GM06990 (cell line): ENCODE data around the gene PTPRC.

Experiments
- DNase-seq: peaks from one replicate; pipeline ENCODE4 v3.0.0-alpha.2; 2011; ENCODE audit not compliant: insufficient read length; ENCODE audit errors: extremely low read depth
- H3K27me3 ChIP-seq: replicated peaks from 2 replicates; pipeline ENCODE4 v1.6.0; 2011; ENCODE audit warnings: low read length; ENCODE audit not compliant: control insufficient read depth, insufficient read depth
- H3K36me3 ChIP-seq: 2 replicates; pipeline ENCODE4 v1.5.1; 2011; ENCODE audit warnings: low read length; ENCODE audit not compliant: control insufficient read depth, insufficient read depth
- H3K4me3 ChIP-seq: replicated peaks from 2 replicates; pipeline ENCODE4 v1.5.1; 2011; ENCODE audit warnings: low read depth, mild to moderate bottlenecking, control low read depth, low read length
- CTCF ChIP-seq: IDR thresholded peaks from 2 replicates; pipeline ENCODE4 v1.5.1; 2011; ENCODE audit warnings: low read length, control low read depth, mild to moderate bottlenecking, inconsistent platforms; ENCODE audit not compliant: insufficient read depth, poor library complexity, severe bottlenecking

PTPRC gene

GRCh38 chr1:198691063-198691462 is 52.2 kb downstream of the PTPRC start:
- Histone ChIP-seq H3K4me3 (no peak overlapping the region), H3K36me3 (peaks cover 2% of the 10 kb centered on the region), H3K27me3 (no peaks in the 10 kb centered on the region)
- no peak for DNase-seq
- no peak for TF ChIP-seq CTCF

- no peak for TF ChIP-seq CTCF
- Histone ChIP-seq H3K27me3 (no peaks in the 10 kb centered on the region), H3K36me3 (peaks cover 2% of the 10 kb centered on the region), H3K4me3 (no peak overlapping the region)
- DNase-seq, result no peak
Measured at GRCh38 chr1:198693321-198693720, 54.5 kb downstream of the PTPRC start.

GRCh38 chr1:198694542-198694941 is 55.7 kb downstream of the PTPRC start:
- Histone ChIP-seq H3K36me3 (peaks cover 6% of the 10 kb centered on the region), H3K4me3 (no peak overlapping the region), H3K27me3 (no peaks in the 10 kb centered on the region)
- DNase-seq, result no peak
- TF ChIP-seq CTCF, result no peak

GRCh38 chr1:198696211-198696610 is 57.4 kb downstream of the PTPRC start:
- DNase-seq, result no peak
- no peak for TF ChIP-seq CTCF

GRCh38 chr1:198699167-198700015 is 60.6 kb downstream of the PTPRC start:
- TF ChIP-seq CTCF, result peak; percentile 26
- DNase-seq, result no peak
- Histone ChIP-seq H3K4me3 (no peak overlapping the region), H3K36me3 (peaks cover 9% of the 10 kb centered on the region), H3K27me3 (no peaks in the 10 kb centered on the region)

More at GRCh38 chr1:198696211-198696610, 57.4 kb downstream of the PTPRC start:
- Histone ChIP-seq H3K27me3 (no peaks in the 10 kb centered on the region), H3K36me3 (peaks cover 7% of the 10 kb centered on the region), H3K4me3 (no peak overlapping the region)

- Histone ChIP-seq H3K4me3 (no peak overlapping the region), H3K36me3 (peaks cover 9% of the 10 kb centered on the region), H3K27me3 (no peaks in the 10 kb centered on the region)
- no peak for DNase-seq
- TF ChIP-seq CTCF, result no peak
Measured at GRCh38 chr1:198700016-198700392, 61.2 kb downstream of the PTPRC start.
